ENCODE measurements around the gene ZMYM1. TPM values are rescaled to one million over a fixed set of nuclear protein-coding genes. Genes with fewer than 3 reads are reported as not detected.

ZMYM1 gene
- total RNA-seq, 3 donors from 2014 or later: 9.2 to 20.9 (median 11.4) TPM

GRCh38 chr1:35033346-35033745, 45.8 kb upstream of the ZMYM1 start:
- intact Hi-C loops (cut with DNase I, micrococcal nuclease): no loop called here
- peaks cover 14% of the 10 kb centered on the region for H3K4me1 ChIP-seq (ENCODE audit: low read depth)
- ATAC-seq: no peak
- H3K4me3 ChIP-seq: no peak overlapping the region
- no peaks in the 10 kb centered on the region for H3K36me3 ChIP-seq (ENCODE audit: low read depth)
- no peak for TF ChIP-seq CTCF (IDR thresholded peaks at IDR 0.05)
- H3K9me3 ChIP-seq: peaks cover 7% of the 10 kb centered on the region
- DNase-seq: no peak

- intact Hi-C loops (cut with DNase I, micrococcal nuclease): no loop called here
- TF ChIP-seq CTCF (IDR thresholded peaks at IDR 0.05): no peak
- DNase-seq: no peak
- no peaks in the 10 kb centered on the region for H3K4me1 ChIP-seq (ENCODE audit: low read depth)
- ATAC-seq: no peak
- no peak overlapping the region for H3K4me3 ChIP-seq
- peaks cover 7% of the 10 kb centered on the region for H3K9me3 ChIP-seq
- no peaks in the 10 kb centered on the region for H3K36me3 ChIP-seq (ENCODE audit: low read depth)
Measured at GRCh38 chr1:35036621-35037020, 42.6 kb upstream of the ZMYM1 start.

- DNase-seq (no peak), ATAC-seq (no peak)
- peaks cover 7% of the 10 kb centered on the region for H3K9me3 ChIP-seq
- TF ChIP-seq CTCF (IDR thresholded peaks at IDR 0.05): no peak
- H3K4me3 ChIP-seq: no peak overlapping the region
- H3K36me3 ChIP-seq (ENCODE audit: low read depth): no peaks in the 10 kb centered on the region
- H3K4me1 ChIP-seq (ENCODE audit: low read depth): no peaks in the 10 kb centered on the region
- intact Hi-C loops (cut with DNase I, micrococcal nuclease): no loop called here
Measured at GRCh38 chr1:35037206-35037605, 42.0 kb upstream of the ZMYM1 start.

- no peaks in the 10 kb centered on the region for H3K36me3 ChIP-seq (ENCODE audit: low read depth)
- H3K4me1 ChIP-seq (ENCODE audit: low read depth): no peaks in the 10 kb centered on the region
- no peak for TF ChIP-seq CTCF (IDR thresholded peaks at IDR 0.05)
- ATAC-seq: no peak
- DNase-seq: no peak
- no peak overlapping the region for H3K4me3 ChIP-seq
- intact Hi-C loops (cut with DNase I, micrococcal nuclease): no loop called here
- H3K9me3 ChIP-seq: peaks cover under 1% of the 10 kb centered on the region
Measured at GRCh38 chr1:35038723-35039122, 40.5 kb upstream of the ZMYM1 start.

GRCh38 chr1:35043498-35043897, 35.7 kb upstream of the ZMYM1 start:
- Histone ChIP-seq H3K4me3 (no peak overlapping the region), H3K36me3 (ENCODE audit: low read depth) (no peaks in the 10 kb centered on the region), H3K9me3 (no peaks in the 10 kb centered on the region), H3K4me1 (ENCODE audit: low read depth) (no peaks in the 10 kb centered on the region)
- TF ChIP-seq CTCF (IDR thresholded peaks at IDR 0.05): no peak
- intact Hi-C loops (cut with DNase I, micrococcal nuclease): no loop called here
- no peak for DNase-seq
- ATAC-seq: no peak

- Histone ChIP-seq H3K4me3 (no peak overlapping the region), H3K36me3 (ENCODE audit: low read depth) (no peaks in the 10 kb centered on the region), H3K9me3 (no peaks in the 10 kb centered on the region), H3K4me1 (ENCODE audit: low read depth) (no peaks in the 10 kb centered on the region)
- intact Hi-C loops (cut with DNase I, micrococcal nuclease): no loop called here
- no peak for TF ChIP-seq CTCF (IDR thresholded peaks at IDR 0.05)
- DNase-seq (no peak), ATAC-seq (no peak)
Measured at GRCh38 chr1:35044431-35044830, 34.8 kb upstream of the ZMYM1 start.
